GM04504 (cell line): ENCODE measurements around the gene ACOX2.

Experiments used
- DNase-seq: peaks from one replicate; pipeline ENCODE4 v3.0.0-alpha.2; 2012; ENCODE audit warnings: low read depth

Gene ACOX2

GRCh38 chr3:58508437-58508836 lies 28.6 kb downstream of the ACOX2 start:
- no peak for DNase-seq

GRCh38 chr3:58507356-58508078 lies 29.5 kb downstream of the ACOX2 start:
- DNase-seq: no peak

GRCh38 chr3:58502872-58503271 lies 34.1 kb downstream of the ACOX2 start:
- no peak for DNase-seq

- no peak for DNase-seq
Measured at GRCh38 chr3:58497097-58497496, 39.9 kb downstream of the ACOX2 start.

- DNase-seq: no peak
Measured at GRCh38 chr3:58496206-58496857, 40.7 kb downstream of the ACOX2 start.

GRCh38 chr3:58495101-58495500 lies 41.9 kb downstream of the ACOX2 start:
- no peak for DNase-seq

- DNase-seq: no peak
Measured at GRCh38 chr3:58494107-58494506, 42.9 kb downstream of the ACOX2 start.

- DNase-seq: no peak
Measured at GRCh38 chr3:58492494-58492905, 44.5 kb downstream of the ACOX2 start.

- peak; percentile 85 for DNase-seq
Measured at GRCh38 chr3:58491506-58492402, 45.2 kb downstream of the ACOX2 start, which contains the start of gene KCTD6. Gene KCTD6 (plus strand): TSS chr3:58492096. CDS start chr3:58498756, 6,660 bp downstream.

GRCh38 chr3:58490860-58491501 lies 46.0 kb downstream of the ACOX2 start:
- DNase-seq: no peak

GRCh38 chr3:58488967-58489366 lies 48.0 kb downstream of the ACOX2 start:
- DNase-seq: no peak

- DNase-seq: peak; percentile 38
Measured at GRCh38 chr3:58487140-58487886, 49.7 kb downstream of the ACOX2 start.

GRCh38 chr3:58485801-58486435 lies 51.1 kb downstream of the ACOX2 start:
- no peak for DNase-seq

- no peak for DNase-seq
Measured at GRCh38 chr3:58484722-58485069, 52.3 kb downstream of the ACOX2 start.

GRCh38 chr3:58484045-58484721 lies 52.8 kb downstream of the ACOX2 start:
- no peak for DNase-seq

GRCh38 chr3:58482917-58483636 lies 53.9 kb downstream of the ACOX2 start:
- no peak for DNase-seq

- no peak for DNase-seq
Measured at GRCh38 chr3:58480309-58480708, 56.7 kb downstream of the ACOX2 start.

- no peak for DNase-seq
Measured at GRCh38 chr3:58478781-58479180, 58.2 kb downstream of the ACOX2 start.

GRCh38 chr3:58474967-58475578 lies 61.9 kb downstream of the ACOX2 start:
- DNase-seq: no peak
